ENCODE data around the gene ADRA1B.

Gene ADRA1B

GRCh38 chr5:159888860-159889259 is 27.4 kb upstream of the ADRA1B start:
- no peak overlapping the region for H3K27ac ChIP-seq
- CTCF ChIA-PET: no interaction called here
- no peak for DNase-seq (ENCODE audit: low spot score)
- POLR2A ChIA-PET (ENCODE audit: low non-redundant PET): no interaction called here
- TF ChIP-seq CTCF (conservative IDR thresholded peaks at IDR 0.05; ENCODE audit: low read depth): no peak

- DNase-seq (ENCODE audit: low spot score): no peak
- no peak for TF ChIP-seq CTCF (conservative IDR thresholded peaks at IDR 0.05; ENCODE audit: low read depth)
- ChIA-PET POLR2A (ENCODE audit: low non-redundant PET) (no interaction called here), CTCF (no interaction called here)
- H3K27ac ChIP-seq: no peak overlapping the region
These were observed 26.1 kb upstream of the ADRA1B start for GRCh38 chr5:159890141-159890540.

GRCh38 chr5:159891371-159891770 is 24.9 kb upstream of the ADRA1B start:
- no peak for TF ChIP-seq CTCF (conservative IDR thresholded peaks at IDR 0.05; ENCODE audit: low read depth)
- CTCF ChIA-PET: no interaction called here
- no peak for DNase-seq (ENCODE audit: low spot score)
- no peak overlapping the region for H3K27ac ChIP-seq
- POLR2A ChIA-PET (ENCODE audit: low non-redundant PET): no interaction called here

GRCh38 chr5:159893040-159893695 is 23.1 kb upstream of the ADRA1B start:
- DNase-seq (ENCODE audit: low spot score): no peak
- ChIA-PET CTCF (no interaction called here), POLR2A (ENCODE audit: low non-redundant PET) (no interaction called here)
- TF ChIP-seq CTCF (conservative IDR thresholded peaks at IDR 0.05; ENCODE audit: low read depth): no peak
- H3K27ac ChIP-seq: no peak overlapping the region

- DNase-seq (ENCODE audit: low spot score): no peak
- no peak overlapping the region for H3K27ac ChIP-seq
- CTCF ChIA-PET: no interaction called here
- POLR2A ChIA-PET (ENCODE audit: low non-redundant PET): no interaction called here
- no peak for TF ChIP-seq CTCF (conservative IDR thresholded peaks at IDR 0.05; ENCODE audit: low read depth)
These were observed 22.0 kb upstream of the ADRA1B start for GRCh38 chr5:159894149-159894720.

- ChIA-PET POLR2A (ENCODE audit: low non-redundant PET) (interaction anchor here (0.5 kb wide), 1 partner anchor 10 kb away, joined by 3 read pairs; no protein-coding TSS in a partner anchor), CTCF (interaction anchor here (0.9 kb wide), 1 partner anchor 54 kb away, joined by 4 read pairs; no protein-coding TSS in a partner anchor)
- peak overlapping the region; percentile 22; the same call in 1 of the 2 replicates for H3K27ac ChIP-seq
- DNase-seq (ENCODE audit: low spot score): no peak
- TF ChIP-seq CTCF (conservative IDR thresholded peaks at IDR 0.05; ENCODE audit: low read depth): no peak
These were observed 18.4 kb upstream of the ADRA1B start for GRCh38 chr5:159897786-159898393.

Data from RWPE1 (cell line).